Measurements from ENCODE around the gene CD3G. TPM values are rescaled to one million over a fixed set of nuclear protein-coding genes. Genes with fewer than 3 reads are reported as not detected.

Gene CD3G
- not detected for total RNA-seq

GRCh38 chr11:118343981-118344515 lies at the start of gene CD3G:
TSS of gene CD3G (plus strand) at chr11:118344344. CDS start at chr11:118344424, 80 bp downstream.
- no peaks in the 10 kb centered on the region for H3K9me3 ChIP-seq
- no peak for ATAC-seq
- TF ChIP-seq POLR2A (IDR thresholded peaks at IDR 0.05) (no peak), CTCF (IDR thresholded peaks at IDR 0.05) (no peak)
- intact Hi-C loops (cut with DNase I): no loop called here
- 73 to 80% methylated on average over 5 to 6 of the region's 6 CpGs for WGBS, 2 donors
- no peaks in the 10 kb centered on the region for H3K27me3 ChIP-seq
- no peak within 1 kb of the TSS for H3K27ac ChIP-seq
- H3K36me3 ChIP-seq (replicated peaks in 1 of 2; ENCODE audit: insufficient read depth in 1 of 2, low read depth in 2 of 2): no peaks in the 10 kb centered on the region
- no peak within 1 kb of the TSS for H3K4me3 ChIP-seq
- DNase-seq: no peak
- no peaks in the 10 kb centered on the region for H3K4me1 ChIP-seq

GRCh38 chr11:118295199-118295598 lies 48.9 kb upstream of the CD3G start:
- no peaks in the 10 kb centered on the region for H3K36me3 ChIP-seq (replicated peaks in 1 of 2; ENCODE audit: insufficient read depth in 1 of 2, low read depth in 2 of 2)

GRCh38 chr11:118295815-118296454 lies 48.2 kb upstream of the CD3G start:
- ATAC-seq (peak; percentile 78), DNase-seq (peak; percentile 36 to 55 (median 41))
- intact Hi-C loops (cut with DNase I): no loop called here
- peaks cover 12% of the 10 kb centered on the region for H3K4me1 ChIP-seq
- H3K36me3 ChIP-seq (replicated peaks in 1 of 2; ENCODE audit: insufficient read depth in 1 of 2, low read depth in 2 of 2): no peaks in the 10 kb centered on the region
- TF ChIP-seq POLR2A (IDR thresholded peaks at IDR 0.05): no peak
- peak in 6 of 7 experiments; percentile 48 to 69 (median 60) for TF ChIP-seq CTCF (IDR thresholded peaks at IDR 0.05)
- no peaks in the 10 kb centered on the region for H3K27me3 ChIP-seq
- WGBS, 2 donors: 31% methylated on average over 3 of the region's 3 CpGs
- no peak overlapping the region for H3K27ac ChIP-seq
- H3K4me3 ChIP-seq: no peak overlapping the region
- H3K9me3 ChIP-seq: no peaks in the 10 kb centered on the region

More at GRCh38 chr11:118295199-118295598, 48.9 kb upstream of the CD3G start:
- intact Hi-C loops (cut with DNase I): no loop called here
- no peak overlapping the region for H3K27ac ChIP-seq
- no peak overlapping the region for H3K4me3 ChIP-seq
- no peak for TF ChIP-seq POLR2A (IDR thresholded peaks at IDR 0.05)
- H3K4me1 ChIP-seq: peaks cover 12% of the 10 kb centered on the region
- ATAC-seq (no peak), DNase-seq (no peak)
- no peaks in the 10 kb centered on the region for H3K9me3 ChIP-seq
- H3K27me3 ChIP-seq: no peaks in the 10 kb centered on the region
- WGBS, 2 donors: 69 to 70% methylated on average over 5 of the region's 5 CpGs

GRCh38 chr11:118301600-118302195 lies 42.4 kb upstream of the CD3G start:
- Histone ChIP-seq H3K9me3 (no peaks in the 10 kb centered on the region), H3K27me3 (no peaks in the 10 kb centered on the region), H3K27ac (no peak overlapping the region), H3K36me3 (replicated peaks in 1 of 2; ENCODE audit: insufficient read depth in 1 of 2, low read depth in 2 of 2) (no peaks in the 10 kb centered on the region), H3K4me1 (no peaks in the 10 kb centered on the region), H3K4me3 (no peak overlapping the region)
- WGBS, 2 donors: 46 to 54% methylated on average over 8 of the region's 8 CpGs
- no peak for ATAC-seq
- DNase-seq: no peak
- intact Hi-C loops (cut with DNase I): no loop called here
- TF ChIP-seq POLR2A (IDR thresholded peaks at IDR 0.05) (no peak), CTCF (IDR thresholded peaks at IDR 0.05) (no peak)

GRCh38 chr11:118304227-118304567 lies 39.9 kb upstream of the CD3G start:
- WGBS, 2 donors: 88 to 93% methylated on average over 1 of the region's 1 CpG
- ATAC-seq: no peak
- no peaks in the 10 kb centered on the region for H3K4me1 ChIP-seq
- intact Hi-C loops (cut with DNase I): no loop called here
- no peaks in the 10 kb centered on the region for H3K36me3 ChIP-seq (replicated peaks in 1 of 2; ENCODE audit: insufficient read depth in 1 of 2, low read depth in 2 of 2)
- no peaks in the 10 kb centered on the region for H3K27me3 ChIP-seq
- no peak overlapping the region for H3K4me3 ChIP-seq
- H3K27ac ChIP-seq: no peak overlapping the region
- H3K9me3 ChIP-seq: no peaks in the 10 kb centered on the region
- DNase-seq: no peak
- TF ChIP-seq CTCF (IDR thresholded peaks at IDR 0.05): no peak
- no peak for TF ChIP-seq POLR2A (IDR thresholded peaks at IDR 0.05)
